ENCODE results near the gene HERC2. TPM values are rescaled to one million over a fixed set of nuclear protein-coding genes. Genes with fewer than 3 reads are reported as not detected.
"Not testable (repeated sequence)": the region's sequence is repeated elsewhere in the genome, so short reads cannot be mapped to it uniquely, and the experiment has no call there.

The HERC2 gene
- total and polyA plus RNA-seq, 12 donors: 24.4 to 77.0 (median 60.3) TPM

- peaks cover 0 to 31% (median 8%) of the 10 kb centered on the region in 11 donors for H3K9me3 ChIP-seq
- H3K4me1 ChIP-seq: peaks cover 0 to 13% (median 0%) of the 10 kb centered on the region in 9 donors
- intact Hi-C loops (cut with DNase I): no loop called here
- H3K36me3 ChIP-seq: peaks cover 0 to 26% (median 4%) of the 10 kb centered on the region in 9 donors
- TF ChIP-seq, protein P1, sequence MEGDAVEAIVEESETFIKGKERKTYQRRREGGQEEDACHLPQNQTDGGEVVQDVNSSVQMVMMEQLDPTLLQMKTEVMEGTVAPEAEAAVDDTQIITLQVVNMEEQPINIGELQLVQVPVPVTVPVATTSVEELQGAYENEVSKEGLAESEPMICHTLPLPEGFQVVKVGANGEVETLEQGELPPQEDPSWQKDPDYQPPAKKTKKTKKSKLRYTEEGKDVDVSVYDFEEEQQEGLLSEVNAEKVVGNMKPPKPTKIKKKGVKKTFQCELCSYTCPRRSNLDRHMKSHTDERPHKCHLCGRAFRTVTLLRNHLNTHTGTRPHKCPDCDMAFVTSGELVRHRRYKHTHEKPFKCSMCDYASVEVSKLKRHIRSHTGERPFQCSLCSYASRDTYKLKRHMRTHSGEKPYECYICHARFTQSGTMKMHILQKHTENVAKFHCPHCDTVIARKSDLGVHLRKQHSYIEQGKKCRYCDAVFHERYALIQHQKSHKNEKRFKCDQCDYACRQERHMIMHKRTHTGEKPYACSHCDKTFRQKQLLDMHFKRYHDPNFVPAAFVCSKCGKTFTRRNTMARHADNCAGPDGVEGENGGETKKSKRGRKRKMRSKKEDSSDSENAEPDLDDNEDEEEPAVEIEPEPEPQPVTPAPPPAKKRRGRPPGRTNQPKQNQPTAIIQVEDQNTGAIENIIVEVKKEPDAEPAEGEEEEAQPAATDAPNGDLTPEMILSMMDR (IDR thresholded peaks at IDR 0.05): peak in 1 of 9 donors; percentile 6
- DNase-seq (no peak), ATAC-seq (peak in 7 of 8 donors; percentile 33 to 85 (median 78))
- WGBS, 2 donors: 45 to 52% methylated on average over 13 of the region's 13 CpGs
- H3K27ac ChIP-seq: peak overlapping the region in 2 of 10 donors; percentile 3 to 4
- no peaks in the 10 kb centered on the region for H3K27me3 ChIP-seq
- no peak overlapping the region for H3K4me3 ChIP-seq
Measured at GRCh38 chr15:28153492-28154119, 168.4 kb downstream of the HERC2 start.

DNA sequence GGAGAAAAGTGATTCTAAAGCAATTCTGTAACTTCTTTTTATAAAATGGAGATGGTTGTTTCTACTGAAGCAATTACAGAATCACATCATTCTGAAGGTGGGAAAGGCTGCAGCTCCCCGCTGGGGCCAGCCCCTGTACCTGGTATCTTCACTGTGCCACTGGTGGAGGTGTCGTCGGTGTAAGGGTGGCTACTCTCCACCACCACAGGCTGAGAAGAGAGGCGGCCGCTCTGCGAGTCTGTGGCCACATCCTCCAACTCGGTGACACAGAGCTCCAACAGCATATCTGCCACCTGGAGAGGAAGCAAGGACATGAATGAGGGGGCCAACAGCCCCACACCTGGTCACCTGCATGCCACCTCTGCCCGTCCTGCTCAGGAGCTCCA is 169.4 kb downstream of the HERC2 start:
- 92 to 94% methylated on average over 8 of the region's 8 CpGs for WGBS, 2 donors
- intact Hi-C loops (cut with DNase I); DNase-seq; H3K27ac ChIP-seq; H3K4me3 ChIP-seq; H3K27me3 ChIP-seq: not testable (repeated sequence)
- Histone ChIP-seq H3K4me1 (peaks cover 0 to 13% (median 0%) of the 10 kb centered on the region in 9 donors), H3K36me3 (peaks cover 0 to 31% (median 4%) of the 10 kb centered on the region in 9 donors), H3K9me3 (peaks cover 0 to 32% (median 8%) of the 10 kb centered on the region in 11 donors)
- peak in 1 of 8 donors; percentile 74 for ATAC-seq

DNA sequence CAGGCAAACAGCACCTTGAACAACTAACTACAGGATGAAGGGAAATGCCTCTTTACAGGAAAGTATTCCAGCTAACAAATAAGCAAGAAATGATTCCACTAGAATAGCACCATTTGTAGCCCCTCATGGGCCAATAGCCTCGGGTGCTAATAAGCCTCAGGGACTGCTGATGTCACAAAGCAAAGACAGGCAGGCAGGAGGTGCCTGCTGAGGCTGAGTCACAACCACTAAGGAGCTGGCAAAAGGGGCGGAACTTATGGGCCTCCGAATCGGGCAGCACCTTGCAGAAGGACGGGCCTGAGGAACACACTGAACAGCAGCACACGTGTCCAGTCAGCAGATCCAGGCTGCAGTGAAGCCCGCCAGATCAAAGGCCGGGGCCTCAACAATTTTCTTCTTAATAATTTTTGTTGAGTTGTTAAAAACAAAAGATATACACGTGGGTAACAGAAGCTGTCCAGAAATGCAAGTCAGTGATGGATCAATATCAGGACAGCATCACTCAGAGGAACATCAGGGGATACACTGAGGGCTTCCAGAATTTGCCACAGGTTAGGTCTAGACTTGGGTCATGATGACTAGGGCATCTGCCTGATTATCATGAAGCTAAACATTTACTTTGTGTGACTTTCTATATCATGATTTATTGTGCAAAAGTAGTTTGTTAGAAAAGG is 170.0 kb downstream of the HERC2 start:
- H3K27ac ChIP-seq; DNase-seq; H3K27me3 ChIP-seq; H3K4me3 ChIP-seq; intact Hi-C loops (cut with DNase I): not testable (repeated sequence)
- WGBS, 2 donors: 53 to 60% methylated on average over 6 to 7 of the region's 9 CpGs
- peaks cover 0 to 33% (median 4%) of the 10 kb centered on the region in 9 donors for H3K36me3 ChIP-seq
- peaks cover 0 to 32% (median 8%) of the 10 kb centered on the region in 11 donors for H3K9me3 ChIP-seq
- H3K4me1 ChIP-seq: peaks cover 0 to 13% (median 0%) of the 10 kb centered on the region in 9 donors
- ATAC-seq: peak in 6 of 8 donors; percentile 44 to 92 (median 83)

DNA sequence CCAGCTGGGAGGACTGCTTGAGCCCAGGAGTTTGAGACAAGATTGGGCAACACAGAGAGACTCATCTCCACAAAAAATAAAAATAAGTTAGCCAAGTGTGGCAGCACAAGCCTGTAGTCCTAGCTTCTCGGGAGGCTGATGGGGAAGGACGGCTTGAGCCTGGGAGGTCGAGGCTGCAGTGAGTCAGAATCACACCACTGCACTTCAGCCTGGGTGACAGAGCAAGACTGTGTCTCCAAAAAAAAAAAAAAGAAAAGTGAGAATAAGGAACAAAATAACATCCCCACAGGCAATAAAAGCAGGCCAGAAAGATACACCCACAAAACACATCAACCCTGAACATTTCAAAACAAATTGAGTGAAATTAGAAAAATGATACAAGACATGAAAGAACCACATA is 174.2 kb downstream of the HERC2 start:
- H3K4me1 ChIP-seq: no peaks in the 10 kb centered on the region
- no peak overlapping the region for H3K27ac ChIP-seq
- TF ChIP-seq, protein P1 (IDR thresholded peaks at IDR 0.05): no peak
- peaks cover 0 to 67% (median 31%) of the 10 kb centered on the region in 9 donors for H3K36me3 ChIP-seq
- no peak overlapping the region for H3K4me3 ChIP-seq
- H3K27me3 ChIP-seq: no peaks in the 10 kb centered on the region
- DNase-seq: no peak
- WGBS, 2 donors: 90 to 92% methylated on average over 3 of the region's 3 CpGs
- H3K9me3 ChIP-seq: peaks cover 0 to 23% (median 8%) of the 10 kb centered on the region in 11 donors
- intact Hi-C loops (cut with DNase I): no loop called here
- no peak for ATAC-seq

GRCh38 chr15:28145419-28145818 is 176.6 kb downstream of the HERC2 start:
- ATAC-seq: peak in 1 of 8 donors; percentile 27
- H3K27me3 ChIP-seq; intact Hi-C loops (cut with DNase I); H3K4me1 ChIP-seq; H3K27ac ChIP-seq; DNase-seq; H3K4me3 ChIP-seq: not testable (repeated sequence)
- WGBS, 2 donors: 90 to 92% methylated on average over 4 of the region's 4 CpGs
- H3K36me3 ChIP-seq: peaks cover 0 to 73% (median 38%) of the 10 kb centered on the region in 9 donors
- H3K9me3 ChIP-seq: peaks cover 0 to 19% (median 8%) of the 10 kb centered on the region in 11 donors

Measured in heart right ventricle (tissue), 16 donors.